CD4-positive, alpha-beta T cell (primary cell): ENCODE data around the gene HS6ST2. TPM values are rescaled to one million over a fixed set of nuclear protein-coding genes. Genes with fewer than 3 reads are reported as not detected.

Experiments used
- ATAC-seq: fragments of 200-7000 bp; cut with Tn5 transposase; one replicate; pipeline ENCODE4 v1.10.0; 2022; ENCODE audit warnings: mild to moderate bottlenecking; ENCODE audit not compliant: poor library complexity
- CTCF ChIA-PET: fragments of 350-600 bp; sonication (Branson Sonifier 250); formaldehyde crosslinking; loops from one replicate; lab custom pipeline; 2021; ENCODE audit warnings: antibody characterized with exemption, inconsistent platforms; lab: Charles Lee
- POLR2A ChIA-PET: fragments of 350-600 bp; sonication (Branson Sonifier 250); formaldehyde crosslinking; loops from one replicate; lab custom pipeline; 2021; ENCODE audit warnings: antibody characterized with exemption, inconsistent platforms; lab: Charles Lee
- DNase-seq, 14 experiments: peaks; one replicate each; pipeline ENCODE4 v3.0.0-alpha.2; 2013 to 2020; ENCODE audit warnings: mixed read lengths in 2 of 14
- H3K27ac ChIP-seq, 2 donors: one replicate each; pipeline versions ENCODE4 v1.5.1 to v1.7.0; 2013; ENCODE audit warnings: low read length in 2 of 2, low read depth in 1 of 2, mild to moderate bottlenecking in 1 of 2
- H3K27me3 ChIP-seq, 2 experiments: 1 replicate in 1 of 2; 2 replicates in 1 of 2; pipeline versions ENCODE4 v1.6.1 to v1.7.0; 2013; ENCODE audit warnings: low read length in 2 of 2, control low read depth in 1 of 2, mild to moderate bottlenecking in 1 of 2, moderate library complexity in 1 of 2; ENCODE audit not compliant: insufficient read depth in 2 of 2, control insufficient read depth in 1 of 2
- H3K36me3 ChIP-seq: one replicate; pipeline ENCODE4 v1.6.1; 2013; ENCODE audit warnings: low read length, control low read depth; ENCODE audit not compliant: insufficient read depth
- H3K4me1 ChIP-seq: one replicate; pipeline ENCODE4 v1.6.1; 2013; ENCODE audit warnings: low read length, control low read depth; ENCODE audit not compliant: insufficient read depth
- H3K4me3 ChIP-seq: one replicate; pipeline ENCODE4 v1.5.1; 2013; ENCODE audit warnings: mild to moderate bottlenecking, low read length, moderate library complexity
- H3K9me3 ChIP-seq, 2 experiments: 1 replicate in 1 of 2; 2 replicates in 1 of 2; pipeline versions ENCODE4 v1.6.1 to v1.7.0; 2013; ENCODE audit warnings: low read length in 2 of 2, mild to moderate bottlenecking in 2 of 2, control low read depth in 1 of 2, moderate library complexity in 1 of 2; ENCODE audit not compliant: control insufficient read depth in 1 of 2, insufficient read depth in 1 of 2
- H3K27ac Mint-ChIP-seq: one replicate; pipeline ENCODE4 v1.8.0; 2020; ENCODE audit warnings: mixed read lengths
- H3K27me3 Mint-ChIP-seq: one replicate; pipeline ENCODE4 v1.8.0; 2021; ENCODE audit warnings: mixed read lengths
- H3K36me3 Mint-ChIP-seq: one replicate; pipeline ENCODE4 v1.8.0; 2021; ENCODE audit warnings: low read depth, mixed read lengths
- H3K4me1 Mint-ChIP-seq: one replicate; pipeline ENCODE4 v1.8.0; 2021; ENCODE audit warnings: low read depth, mixed read lengths
- H3K4me3 Mint-ChIP-seq: one replicate; pipeline ENCODE4 v1.8.0; 2020; ENCODE audit warnings: mild to moderate bottlenecking, mixed read lengths
- H3K9me3 Mint-ChIP-seq: one replicate; pipeline ENCODE4 v1.8.0; 2020; ENCODE audit warnings: mixed read lengths
- intact Hi-C, 2 experiments: fragments of 100-400 bp; cut with DNase I in 1 of 2; cut with micrococcal nuclease in 1 of 2; formaldehyde crosslinking; loops; one replicate each; pipeline versions ENCODE4 v1.15.1 to v1.9.0; 2023 to 2025; cut with DNase I, micrococcal nuclease
- total RNA-seq, 174 experiments: library from RNA in 2 of 174; stranded (reverse) in 2 of 174; gene quantifications; one replicate each; pipeline ENCODE4 v1.2.3 and lab custom pipeline; 2021 to 2026
- TF ChIP-seq, protein P1 (sequence below): fragments of 200-600 bp; IDR thresholded peaks from one replicate; pipeline ENCODE4 v1.8.0; 2022; ENCODE audit warnings: antibody characterized with exemption, mild to moderate bottlenecking

HS6ST2 gene
- total RNA-seq, 2 experiments from 2014 or later = not detected

DNA sequence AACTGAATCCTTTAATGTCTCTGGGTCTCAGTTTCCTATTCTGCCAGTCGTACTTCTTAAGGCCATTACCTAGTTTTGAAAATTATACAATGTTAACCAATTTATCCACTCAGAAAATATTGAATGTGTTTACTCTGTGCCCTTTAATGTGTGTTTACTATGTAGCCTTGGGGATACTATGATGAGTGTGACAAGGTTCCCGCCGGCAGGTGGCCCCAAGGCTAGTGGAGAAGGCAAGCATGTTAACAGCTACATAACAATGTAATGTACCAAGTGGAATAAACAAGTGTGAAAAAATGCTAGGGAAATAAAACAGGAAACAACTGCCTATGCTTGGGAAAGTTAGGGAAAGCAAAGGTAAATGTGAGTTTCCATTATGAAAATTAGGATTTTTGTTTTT lies 282.3 kb downstream of the HS6ST2 start:
- ATAC-seq (no peak), DNase-seq (no peak)
- Mint-ChIP-seq H3K4me3 (no peak overlapping the region), H3K9me3 (peaks cover 5% of the 10 kb centered on the region), H3K27me3 (no peaks in the 10 kb centered on the region), H3K4me1 (no peaks in the 10 kb centered on the region), H3K36me3 (no peaks in the 10 kb centered on the region), H3K27ac (no peak overlapping the region)
- H3K27me3 ChIP-seq = no peaks in the 10 kb centered on the region
- no peaks in the 10 kb centered on the region for H3K9me3 ChIP-seq
- intact Hi-C loops = no loop called here
- no peaks in the 10 kb centered on the region for H3K36me3 ChIP-seq
- TF ChIP-seq, protein P1, sequence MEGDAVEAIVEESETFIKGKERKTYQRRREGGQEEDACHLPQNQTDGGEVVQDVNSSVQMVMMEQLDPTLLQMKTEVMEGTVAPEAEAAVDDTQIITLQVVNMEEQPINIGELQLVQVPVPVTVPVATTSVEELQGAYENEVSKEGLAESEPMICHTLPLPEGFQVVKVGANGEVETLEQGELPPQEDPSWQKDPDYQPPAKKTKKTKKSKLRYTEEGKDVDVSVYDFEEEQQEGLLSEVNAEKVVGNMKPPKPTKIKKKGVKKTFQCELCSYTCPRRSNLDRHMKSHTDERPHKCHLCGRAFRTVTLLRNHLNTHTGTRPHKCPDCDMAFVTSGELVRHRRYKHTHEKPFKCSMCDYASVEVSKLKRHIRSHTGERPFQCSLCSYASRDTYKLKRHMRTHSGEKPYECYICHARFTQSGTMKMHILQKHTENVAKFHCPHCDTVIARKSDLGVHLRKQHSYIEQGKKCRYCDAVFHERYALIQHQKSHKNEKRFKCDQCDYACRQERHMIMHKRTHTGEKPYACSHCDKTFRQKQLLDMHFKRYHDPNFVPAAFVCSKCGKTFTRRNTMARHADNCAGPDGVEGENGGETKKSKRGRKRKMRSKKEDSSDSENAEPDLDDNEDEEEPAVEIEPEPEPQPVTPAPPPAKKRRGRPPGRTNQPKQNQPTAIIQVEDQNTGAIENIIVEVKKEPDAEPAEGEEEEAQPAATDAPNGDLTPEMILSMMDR = no peak
- ChIA-PET POLR2A (no interaction called here), CTCF (no interaction called here)
- no peak overlapping the region for H3K27ac ChIP-seq
- no peak overlapping the region for H3K4me3 ChIP-seq
- no peaks in the 10 kb centered on the region for H3K4me1 ChIP-seq

DNA sequence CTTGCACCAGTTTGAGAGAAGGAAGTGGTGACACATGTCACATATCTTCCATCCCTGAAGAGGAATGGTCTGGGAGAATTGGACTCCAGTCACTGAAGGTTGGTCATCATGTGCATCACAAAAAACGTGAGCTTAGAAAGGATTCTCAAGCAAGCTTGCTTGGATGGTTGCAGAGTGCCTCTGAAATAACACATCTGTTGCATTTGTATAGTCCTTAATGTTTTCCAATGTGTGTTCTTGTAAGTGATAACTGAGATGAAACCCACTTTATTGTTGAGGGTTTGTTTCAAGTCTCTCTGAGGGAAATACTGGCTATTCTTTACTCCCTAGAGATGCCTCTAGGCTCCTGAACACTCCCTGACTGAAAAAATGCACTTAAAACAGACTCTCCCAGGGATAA lies 285.1 kb downstream of the HS6ST2 start:
- Histone ChIP-seq H3K4me1 (no peaks in the 10 kb centered on the region), H3K27ac (no peak overlapping the region), H3K4me3 (no peak overlapping the region), H3K27me3 (peaks cover 0 to 10% of the 10 kb centered on the region in 2 experiments), H3K36me3 (no peaks in the 10 kb centered on the region), H3K9me3 (no peaks in the 10 kb centered on the region)
- TF ChIP-seq, protein P1 = no peak
- Mint-ChIP-seq H3K4me1 (no peaks in the 10 kb centered on the region), H3K36me3 (no peaks in the 10 kb centered on the region), H3K27ac (no peak overlapping the region), H3K27me3 (peaks cover 4% of the 10 kb centered on the region), H3K4me3 (no peak overlapping the region), H3K9me3 (no peaks in the 10 kb centered on the region)
- no peak for DNase-seq
- POLR2A ChIA-PET = no interaction called here
- intact Hi-C loops = no loop called here
- no peak for ATAC-seq
- CTCF ChIA-PET = no interaction called here

DNA sequence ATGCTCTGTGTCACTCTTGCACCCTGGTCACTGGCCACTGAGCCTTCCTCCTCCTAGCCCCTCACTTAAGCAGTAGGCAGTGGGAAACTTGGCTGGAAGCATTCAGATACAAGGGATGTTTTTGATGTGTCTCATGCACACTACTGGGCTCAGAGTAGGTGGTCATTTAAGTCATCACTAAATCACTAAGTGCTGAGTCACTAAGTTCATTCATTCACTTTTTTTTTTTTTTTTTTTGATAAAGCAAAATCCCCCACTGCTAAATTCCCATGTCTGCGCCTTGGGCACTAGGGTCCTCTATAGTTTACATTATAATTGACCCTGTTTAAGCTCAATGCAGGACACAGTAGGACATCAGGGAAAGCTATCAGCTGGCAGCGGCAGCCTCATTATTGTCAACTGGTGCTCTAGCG lies 287.2 kb downstream of the HS6ST2 start:
- H3K4me3 Mint-ChIP-seq = no peak overlapping the region
- no peak overlapping the region for H3K4me3 ChIP-seq
- TF ChIP-seq, protein P1 = no peak
- no peak overlapping the region for H3K27ac ChIP-seq
- no peaks in the 10 kb centered on the region for H3K36me3 Mint-ChIP-seq
- no peaks in the 10 kb centered on the region for H3K9me3 Mint-ChIP-seq
- POLR2A ChIA-PET = no interaction called here
- no peaks in the 10 kb centered on the region for H3K9me3 ChIP-seq
- DNase-seq (no peak), ATAC-seq (no peak)
- peaks cover 10% of the 10 kb centered on the region for H3K27me3 Mint-ChIP-seq
- intact Hi-C loops = no loop called here
- H3K27ac Mint-ChIP-seq = no peak overlapping the region
- H3K36me3 ChIP-seq = no peaks in the 10 kb centered on the region
- H3K4me1 ChIP-seq = no peaks in the 10 kb centered on the region
- H3K4me1 Mint-ChIP-seq = no peaks in the 10 kb centered on the region
- CTCF ChIA-PET = no interaction called here
- H3K27me3 ChIP-seq = peaks cover 0 to 10% of the 10 kb centered on the region in 2 experiments
